IMR-90 (cell line): ENCODE data around the gene FAM240A.

Experiments used
- CEBPB ChIP-seq: IDR thresholded peaks from 2 replicates; pipeline ENCODE4 v1.6.1; 2012; ENCODE audit warnings: low read depth, low read length, improper control_type of control experiment
- CHD1 ChIP-seq: IDR thresholded peaks from 2 replicates; pipeline ENCODE4 v1.6.1; 2012; ENCODE audit warnings: low read depth, low read length, improper control_type of control experiment
- CTCF ChIP-seq: conservative IDR thresholded peaks from 2 replicates; pipeline ENCODE4 v1.5.1; 2012; ENCODE audit warnings: mild to moderate bottlenecking, low read depth, low read length, improper control_type of control experiment
- ELK1 ChIP-seq: fragments of 150-350 bp; IDR thresholded peaks from 2 replicates; pipeline ENCODE4 v1.6.1; 2016; ENCODE audit warnings: low read depth, mild to moderate bottlenecking, low read length, moderate library complexity, borderline replicate concordance
- FOS ChIP-seq: fragments of 150-350 bp; IDR thresholded peaks from 2 replicates; pipeline ENCODE4 v1.6.1; 2016; ENCODE audit warnings: low read depth, low read length
- MAZ ChIP-seq: IDR thresholded peaks from 2 replicates; pipeline ENCODE4 v1.6.1; 2012; ENCODE audit warnings: low read depth, mild to moderate bottlenecking, low read length, improper control_type of control experiment, moderate library complexity, borderline replicate concordance
- POLR2A ChIP-seq: IDR thresholded peaks from 2 replicates; pipeline ENCODE4 v1.6.1; 2012; ENCODE audit warnings: mild to moderate bottlenecking, low read depth, low read length
- RCOR1 ChIP-seq: IDR thresholded peaks from 2 replicates; pipeline ENCODE4 v1.6.1; 2012; ENCODE audit warnings: mild to moderate bottlenecking, low read length, improper control_type of control experiment; ENCODE audit not compliant: insufficient replicate concordance
- RFX5 ChIP-seq: IDR thresholded peaks from 2 replicates; pipeline ENCODE4 v1.8.0; 2012; ENCODE audit warnings: low read depth, mild to moderate bottlenecking, low read length, moderate library complexity
- SMC3 ChIP-seq: fragments of 150-350 bp; IDR thresholded peaks from 2 replicates; pipeline ENCODE4 v1.6.1; 2016; ENCODE audit warnings: low read depth, mild to moderate bottlenecking, antibody characterized with exemption, low read length, moderate library complexity
- USF2 ChIP-seq: fragments of 150-350 bp; IDR thresholded peaks from 2 replicates; pipeline ENCODE4 v1.6.1; 2017; ENCODE audit warnings: mild to moderate bottlenecking, antibody characterized with exemption, low read length, low read depth

GRCh38 chr3:46615050-46615775, 2.9 kb downstream of the FAM240A start:
- TF ChIP-seq USF2 (no peak), CTCF (no peak), POLR2A (no peak), FOS (no peak), SMC3 (no peak), RCOR1 (no peak), CEBPB (no peak), MAZ (no peak), CHD1 (no peak), ELK1 (no peak), RFX5 (no peak)
